GM18498 (cell line): ENCODE results near the gene POU2F1.
"Not testable (repeated sequence)": the region's sequence is repeated elsewhere in the genome, so short reads cannot be mapped to it uniquely, and the experiment has no call there.

Experiments
- ATAC-seq: cut with Tn5 transposase; IDR thresholded peaks from one replicate; pipeline ENCODE4 v1.9.1; 2021; ENCODE audit warnings: mild to moderate bottlenecking, moderate library complexity; ENCODE audit not compliant: unreplicated experiment

POU2F1 gene

GRCh38 chr1:167229719-167230385, 9.2 kb downstream of the POU2F1 start:
- ATAC-seq = no peak

DNA sequence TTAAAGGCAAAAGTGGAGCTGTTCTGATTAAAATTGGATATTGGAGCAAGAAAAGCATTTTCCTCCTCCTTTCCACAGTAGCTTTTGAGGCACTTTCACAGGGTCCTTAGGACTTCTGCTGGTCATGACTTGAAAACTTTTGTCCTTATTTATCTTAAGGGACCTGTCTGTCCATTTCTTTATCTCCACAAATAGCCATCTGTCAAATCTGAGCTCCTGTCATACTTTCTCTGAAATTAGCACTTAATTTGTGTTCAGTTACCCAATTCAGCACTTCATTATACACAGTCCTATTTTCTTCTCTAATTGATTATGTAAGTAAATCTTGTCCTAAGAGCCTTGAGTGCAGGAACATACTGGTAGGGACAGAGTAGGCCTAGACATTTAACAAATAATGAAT, 9.8 kb downstream of the POU2F1 start:
- no peak for ATAC-seq

DNA sequence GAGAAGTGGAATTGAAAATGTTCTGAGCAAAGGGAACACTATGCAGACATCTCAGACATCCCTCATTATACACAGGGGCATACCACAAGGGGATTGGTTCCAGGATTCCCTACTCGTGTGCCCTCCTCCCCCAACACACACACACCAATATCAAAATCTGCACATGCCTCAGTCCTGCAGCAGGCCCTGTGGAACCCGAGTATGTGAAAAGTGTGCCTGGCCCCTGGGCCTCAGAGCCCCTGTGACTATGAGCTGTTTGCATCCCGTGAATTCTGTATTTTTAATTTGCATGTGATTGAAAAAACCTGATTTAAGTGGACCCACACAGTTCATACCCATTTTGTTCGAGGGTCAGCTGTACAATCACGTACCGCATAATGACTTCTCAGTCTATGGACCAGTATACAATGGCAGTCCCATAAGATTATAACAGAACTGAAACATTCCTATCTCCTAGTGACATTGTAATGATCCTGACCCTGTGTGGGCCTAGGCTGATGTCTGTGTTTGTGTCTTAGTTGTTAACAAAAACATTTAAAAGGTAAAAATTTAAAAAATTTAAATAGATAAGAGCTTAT, 11.3 kb downstream of the POU2F1 start:
- ATAC-seq = no peak

DNA sequence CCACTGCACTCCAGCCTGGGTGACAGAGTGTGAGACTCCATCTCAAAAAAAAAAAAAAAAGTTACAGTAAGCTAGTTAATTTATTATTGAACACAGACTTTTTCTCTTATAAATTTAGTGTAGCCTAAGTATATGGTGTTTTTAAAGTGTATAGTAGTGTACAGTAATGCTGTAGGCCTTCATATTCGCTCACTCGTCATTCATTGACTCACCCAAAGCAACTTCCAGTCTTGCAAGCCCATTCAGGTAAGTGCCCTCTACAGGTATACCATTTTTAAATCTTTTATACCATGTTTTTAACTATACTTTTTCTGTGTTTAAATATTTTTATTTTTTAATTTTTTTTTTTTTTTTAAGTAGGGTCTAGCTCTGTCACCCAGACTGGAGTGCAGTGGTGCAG, 12.1 kb downstream of the POU2F1 start:
- no peak for ATAC-seq

- no peak for ATAC-seq
Measured at GRCh38 chr1:167233373-167233772, 12.7 kb downstream of the POU2F1 start.

- ATAC-seq = no peak
Measured at GRCh38 chr1:167237000-167237399, 16.3 kb downstream of the POU2F1 start.

DNA sequence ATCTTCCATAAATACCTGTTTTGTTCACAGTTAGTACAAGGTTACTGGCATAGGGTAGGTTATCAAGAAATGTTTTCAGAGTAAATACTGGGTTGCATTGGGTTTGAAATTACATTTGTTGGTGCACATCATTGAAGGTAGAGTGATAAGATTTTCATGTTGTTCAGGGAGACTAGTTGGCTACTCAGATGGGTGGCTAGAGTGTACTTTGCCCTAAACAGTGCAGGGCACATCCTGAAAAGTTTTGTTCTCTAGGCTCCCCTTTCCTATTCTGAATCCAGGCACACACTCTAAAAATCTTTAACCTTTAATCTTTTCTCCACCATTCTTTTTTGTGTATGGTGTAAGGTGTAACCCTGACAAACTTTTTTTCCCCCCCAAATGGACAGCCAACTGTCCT, 18.0 kb downstream of the POU2F1 start:
- no peak for ATAC-seq

- ATAC-seq = no peak
Measured at GRCh38 chr1:167239257-167239656, 18.6 kb downstream of the POU2F1 start.

GRCh38 chr1:167244244-167244643, 23.6 kb downstream of the POU2F1 start:
- no peak for ATAC-seq

DNA sequence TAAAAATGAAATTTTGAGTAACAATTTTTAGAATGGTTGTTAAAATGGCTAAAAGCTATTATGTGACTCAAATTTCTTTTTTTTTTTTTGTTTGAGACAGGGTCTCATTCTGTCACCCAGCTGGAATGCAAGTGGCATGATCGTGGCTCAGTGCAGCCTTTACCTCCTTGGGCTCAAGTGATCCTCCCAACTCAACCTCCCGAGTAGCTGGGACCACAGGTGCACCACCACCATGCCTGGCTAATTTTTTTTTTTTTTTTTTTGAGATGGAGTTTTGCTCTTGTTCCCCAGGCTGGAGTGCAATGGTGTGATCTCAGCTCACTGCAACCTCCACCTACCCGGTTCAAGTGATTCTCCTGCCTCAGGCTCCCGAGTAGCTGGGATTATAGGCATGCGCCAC, 24.5 kb downstream of the POU2F1 start:
- not testable (repeated sequence) for ATAC-seq

DNA sequence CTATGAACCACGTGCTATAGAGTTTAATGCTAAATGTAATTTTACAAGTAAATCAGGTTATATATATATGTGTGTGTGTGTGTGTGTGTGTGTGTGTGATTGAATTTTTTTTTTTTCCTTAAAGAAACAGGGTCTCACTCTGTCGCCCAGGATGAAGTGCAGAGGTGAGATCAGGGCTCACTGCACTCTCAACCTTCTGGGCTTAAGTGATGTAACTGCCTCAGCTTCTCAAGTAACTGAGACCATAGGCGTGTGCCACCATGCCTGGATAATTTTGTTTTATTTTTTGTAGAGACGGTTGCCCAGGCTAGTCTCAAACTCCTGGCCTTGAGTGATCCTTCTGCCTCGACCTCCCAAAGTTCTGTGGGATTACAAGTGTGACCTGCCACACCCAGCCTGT, 26.3 kb downstream of the POU2F1 start:
- no peak for ATAC-seq

DNA sequence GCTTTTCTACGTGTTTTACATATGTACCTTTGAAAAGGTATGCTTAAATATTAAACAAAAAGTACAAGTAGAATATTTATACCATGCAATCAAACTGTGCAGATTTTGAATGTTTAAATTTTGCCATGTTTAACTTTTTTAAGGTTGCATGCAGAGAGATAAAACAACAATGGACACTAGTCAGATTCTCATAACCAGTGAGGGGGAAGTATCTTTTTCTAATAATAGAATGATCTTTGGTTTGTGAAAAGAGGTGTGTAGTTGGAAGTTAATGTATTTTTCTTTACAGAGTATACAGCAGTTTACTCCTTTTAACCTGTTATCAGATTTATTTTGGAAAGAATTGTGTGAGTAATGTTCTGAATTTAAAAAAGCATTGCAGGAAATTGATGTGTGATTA, 27.1 kb downstream of the POU2F1 start:
- ATAC-seq = no peak

- no peak for ATAC-seq
Measured at GRCh38 chr1:167248707-167249642, 28.3 kb downstream of the POU2F1 start.

DNA sequence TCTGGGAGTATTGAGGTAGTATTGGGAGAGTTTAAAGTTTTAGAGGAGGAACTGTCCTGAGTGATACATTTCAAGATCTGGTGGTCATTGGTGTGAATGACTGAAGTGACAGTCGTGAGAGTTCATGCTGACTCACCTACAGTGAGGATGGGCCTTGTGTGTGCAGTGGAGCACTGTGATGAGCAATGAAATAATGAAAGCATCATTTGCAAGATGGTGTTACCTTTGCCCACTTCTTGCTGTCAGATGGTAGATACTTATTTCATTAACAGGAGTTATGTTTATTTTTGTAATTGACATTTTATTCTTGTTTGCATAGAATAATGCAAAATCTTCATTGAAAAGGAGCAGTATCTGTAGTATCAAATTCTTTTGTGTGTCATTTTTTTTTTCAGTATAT, 29.0 kb downstream of the POU2F1 start:
- peak; percentile 76 for ATAC-seq

GRCh38 chr1:167250482-167250881, 29.8 kb downstream of the POU2F1 start:
- ATAC-seq = no peak

GRCh38 chr1:167251472-167251871, 30.8 kb downstream of the POU2F1 start:
- ATAC-seq = no peak

DNA sequence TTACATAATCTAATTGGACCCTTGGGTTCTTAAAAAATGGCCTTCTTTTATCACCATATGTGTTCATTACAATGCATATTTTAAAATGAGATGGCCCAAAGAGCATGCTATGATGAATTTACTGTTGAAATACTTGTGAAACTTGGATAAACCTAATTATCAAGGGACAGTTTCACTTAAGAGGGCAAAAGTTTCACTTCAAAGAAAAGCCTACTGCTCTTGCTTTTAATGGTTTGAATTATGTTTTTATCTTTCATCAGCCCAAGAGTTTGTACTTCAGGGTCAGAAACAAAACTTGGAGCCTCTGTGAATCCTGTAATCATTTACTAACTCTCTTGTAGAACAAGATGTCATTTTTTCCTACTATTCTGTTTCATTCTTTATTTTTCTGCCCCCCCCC, 32.3 kb downstream of the POU2F1 start:
- ATAC-seq = no peak

DNA sequence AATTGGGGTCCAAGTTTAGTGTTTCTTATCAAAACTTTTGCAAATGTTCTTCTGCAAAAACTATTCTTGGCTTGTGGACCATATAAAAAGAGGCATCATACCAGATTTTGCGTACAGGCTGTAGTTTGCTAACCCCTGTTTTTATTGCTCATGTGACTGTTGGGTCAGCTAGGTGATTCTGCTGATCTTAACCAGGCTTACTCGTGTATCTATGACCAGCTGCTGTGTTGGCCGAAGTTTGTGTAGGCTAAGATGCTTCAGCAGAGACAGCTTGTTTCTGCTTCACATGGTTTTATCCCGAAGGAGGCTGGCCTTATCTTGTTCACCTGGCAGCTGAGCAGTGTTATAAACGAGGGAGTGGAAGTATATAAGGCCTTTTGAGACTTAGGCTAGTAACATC, 38.2 kb downstream of the POU2F1 start:
- ATAC-seq = no peak

- no peak for ATAC-seq
Measured at GRCh38 chr1:167262836-167263235, 42.1 kb downstream of the POU2F1 start.

- no peak for ATAC-seq
Measured at GRCh38 chr1:167263344-167263743, 42.7 kb downstream of the POU2F1 start.

- peak; percentile 58 for ATAC-seq
Measured at GRCh38 chr1:167263819-167264464, 43.3 kb downstream of the POU2F1 start.
